HG03039 (cell line): Measurements from ENCODE around the gene CTNND1.
A peak's percentile ranks its signal among the peaks of the same experiment; 100 is the strongest.
"Not testable (repeated sequence)": the region's sequence is repeated elsewhere in the genome, so short reads cannot be mapped to it uniquely, and the experiment has no call there.

ENCODE experiments used
- ATAC-seq: cut with Tn5 transposase; IDR thresholded peaks from one replicate; pipeline ENCODE4 v1.9.1; 2021; ENCODE audit warnings: mild to moderate bottlenecking, moderate library complexity; ENCODE audit not compliant: unreplicated experiment

CTNND1 gene

GRCh38 chr11:57761301-57762234 lies at the start of gene CTNND1:
CTNND1 (plus strand) TSS chr11:57761802; CDS start chr11:57791479, 29,677 bp downstream.
- peak; percentile 95 for ATAC-seq

- ATAC-seq, result peak; percentile 94
Measured at GRCh38 chr11:57712256-57713150, 49.1 kb upstream of the CTNND1 start, which contains the start of gene TMX2. TMX2 (plus strand) TSS chr11:57712593; CDS start chr11:57712619, 26 bp downstream.

GRCh38 chr11:57713835-57714234 lies 47.8 kb upstream of the CTNND1 start:
- no peak for ATAC-seq

GRCh38 chr11:57716726-57717125 lies 44.9 kb upstream of the CTNND1 start:
- ATAC-seq, result not testable (repeated sequence)

GRCh38 chr11:57727185-57727584 lies 34.4 kb upstream of the CTNND1 start:
- no peak for ATAC-seq

GRCh38 chr11:57728829-57729228 lies 32.8 kb upstream of the CTNND1 start:
- ATAC-seq, result no peak

GRCh38 chr11:57729479-57729878 lies 32.1 kb upstream of the CTNND1 start:
- no peak for ATAC-seq

GRCh38 chr11:57732661-57733060 lies 28.9 kb upstream of the CTNND1 start:
- ATAC-seq, result no peak

- ATAC-seq, result no peak
Measured at GRCh38 chr11:57735619-57736298, 25.8 kb upstream of the CTNND1 start.

- ATAC-seq, result peak; percentile 90
Measured at GRCh38 chr11:57741132-57742086, 20.2 kb upstream of the CTNND1 start, which contains the start of gene SELENOH. SELENOH (plus strand) TSS chr11:57741491; CDS start chr11:57741596, 105 bp downstream.

- ATAC-seq, result no peak
Measured at GRCh38 chr11:57742087-57742452, 19.5 kb upstream of the CTNND1 start.

GRCh38 chr11:57744357-57744756 lies 17.2 kb upstream of the CTNND1 start:
- ATAC-seq, result no peak

GRCh38 chr11:57745206-57745605 lies 16.4 kb upstream of the CTNND1 start:
- ATAC-seq, result no peak

GRCh38 chr11:57746920-57747319 lies 14.7 kb upstream of the CTNND1 start:
- no peak for ATAC-seq

- ATAC-seq, result no peak
Measured at GRCh38 chr11:57751176-57751575, 10.4 kb upstream of the CTNND1 start.

GRCh38 chr11:57751676-57752253 lies 9.8 kb upstream of the CTNND1 start, which contains the start of gene BTBD18:
BTBD18 (minus strand) TSS chr11:57751819; CDS start chr11:57751188, 631 bp downstream.
- ATAC-seq, result no peak

- no peak for ATAC-seq
Measured at GRCh38 chr11:57752954-57753353, 8.6 kb upstream of the CTNND1 start.

- no peak for ATAC-seq
Measured at GRCh38 chr11:57758174-57758573, 3.4 kb upstream of the CTNND1 start.

- ATAC-seq, result no peak
Measured at GRCh38 chr11:57762235-57762861, 746 bp downstream of the CTNND1 start.
